ENCODE measurements around the gene FGD6. TPM values are rescaled to one million over a fixed set of nuclear protein-coding genes. Genes with fewer than 3 reads are reported as not detected.

FGD6 gene
- total and polyA plus RNA-seq, 2 of the 4 experiments (the other 2 are of a cell fraction) = 2.6 to 9.5 TPM

DNA sequence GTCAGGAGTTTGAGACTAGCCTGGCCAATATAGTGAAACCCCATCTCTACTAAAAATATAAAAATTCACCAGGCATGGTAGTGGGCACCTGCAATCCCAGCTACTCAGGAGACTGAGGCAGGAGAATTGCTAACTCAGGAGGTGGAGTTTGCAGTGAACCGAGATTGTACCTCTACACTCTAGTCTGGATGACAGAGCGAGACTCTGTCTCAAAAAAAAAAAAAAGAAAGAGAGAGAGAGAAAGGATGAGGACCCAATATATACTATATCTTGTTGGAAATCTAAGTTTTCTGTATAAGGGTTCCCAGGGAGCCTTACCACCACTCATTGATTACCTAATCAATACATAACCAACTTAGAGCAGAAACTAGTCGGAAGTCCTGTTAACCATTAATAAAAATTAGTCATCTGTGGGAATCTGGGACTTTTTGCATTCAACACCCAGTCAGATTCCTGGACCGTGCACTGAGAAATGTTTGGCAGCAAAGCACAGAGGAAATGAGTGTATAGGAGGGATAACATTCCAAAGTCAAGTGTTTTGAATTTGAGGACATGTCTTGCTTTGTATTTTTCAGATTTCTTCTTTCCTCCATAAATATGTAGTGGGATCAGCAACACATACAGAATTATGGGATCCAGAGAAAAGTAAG is 99.0 kb downstream of the FGD6 start:
- WGBS, 2 experiments (ENCODE audit: extremely low coverage in 2 of 2, insufficient read length in 1 of 2) = no CpG with 5 or more reads among the region's 4 CpGs
- Histone ChIP-seq H3K4me1 (ENCODE audit: control insufficient read depth, insufficient read depth, low read length) (peaks cover 15% of the 10 kb centered on the region), H3K23ac (ENCODE audit: low read depth, low read length) (peak overlapping the region; percentile 29; the same call in 1 of the 2 replicates), H3K14ac (replicated peaks; ENCODE audit: low read depth, low read length) (no peak overlapping the region), H2BK20ac (ENCODE audit: low read depth, low read length) (peak overlapping the region; percentile 63; the same call in 1 of the 2 replicates), H2AFZ (replicated peaks; ENCODE audit: low read length, poor library complexity) (no peak overlapping the region), H3K4me2 (ENCODE audit: low read depth, low read length) (peak overlapping the region; percentile 51), H4K8ac (ENCODE audit: low read depth in 2 of 2, low read length in 2 of 2) (peak overlapping the region in 1 of 2 experiments; percentile 74; a peak in 2 of 4 replicates), H3K79me1 (ENCODE audit: low read depth in 1 of 2, low read length in 2 of 2) (no peaks in the 10 kb centered on the region; a peak in 1 of 4 replicates), H2BK5ac (ENCODE audit: low read depth, low read length, poor library complexity, severe bottlenecking) (peak overlapping the region; percentile 91), H3K9ac (ENCODE audit: low read depth, low read length) (no peak overlapping the region), H3K9me3 (ENCODE audit: control insufficient read depth, insufficient read depth, low read length) (no peaks in the 10 kb centered on the region), H4K91ac (ENCODE audit: insufficient read depth, low read depth, low read length) (peak overlapping the region; percentile 45; the same call in 1 of the 2 replicates), H3K36me3 (ENCODE audit: control insufficient read depth, insufficient read depth, low read length) (no peaks in the 10 kb centered on the region), H2BK15ac (ENCODE audit: low read depth, low read length) (no peak overlapping the region), H3K18ac (ENCODE audit: low read depth, low read length) (peak overlapping the region; percentile 94; the same call in 1 of the 2 replicates), H4K5ac (ENCODE audit: low read depth, low read length) (peak overlapping the region; percentile 36; the same call in 1 of the 2 replicates), H3K9me1 (ENCODE audit: insufficient read depth, low read length) (no peaks in the 10 kb centered on the region), H2AK9ac (replicated peaks; ENCODE audit: low read depth, low read length, poor library complexity) (peak overlapping the region; percentile 37), H4K20me1 (ENCODE audit: insufficient read depth, low read length) (no peaks in the 10 kb centered on the region), H3K56ac (ENCODE audit: extremely low read depth, insufficient read depth, low read length) (no peak overlapping the region), H3K27me3 (ENCODE audit: control insufficient read depth, insufficient read depth, low read length) (no peaks in the 10 kb centered on the region), H2AK5ac (ENCODE audit: low read depth, low read length) (no peak overlapping the region; the same call in 1 of the 2 replicates), H3K4me3 (ENCODE audit: insufficient read depth, low read depth, low read length) (no peak overlapping the region), H2BK120ac (ENCODE audit: low read depth, low read length) (peak overlapping the region; percentile 79; the same call in 1 of the 2 replicates), H3K4ac (ENCODE audit: low read depth, low read length) (peak overlapping the region; percentile 56), H3K27ac (ENCODE audit: insufficient read depth, low read length) (peak overlapping the region; percentile 80; the same call in 1 of the 2 replicates)
- DNase-seq (peak; percentile 89), ATAC-seq (ENCODE audit: low read depth) (peak; percentile 80)
- in situ Hi-C loops (cut with MboI; ENCODE audit: low sequenced_read_pairs) (loop anchor here (5.0 kb wide), 1 partner anchor 219 kb away; no protein-coding TSS in a partner anchor), dilution Hi-C loops (cut with HindIII; ENCODE audit: low sequenced_read_pairs, unreplicated experiment) (no loop called here), intact Hi-C loops (cut with micrococcal nuclease) (loop anchor here (2.0 to 5.0 kb wide), 2 partner anchors 354 to 417 kb away; partner anchors contain the start of gene METAP2)
- no peak for TF ChIP-seq MAFK (IDR thresholded peaks at IDR 0.05; ENCODE audit: low read depth, low read length)
- no peak for TF ChIP-seq NFE2L2 (IDR thresholded peaks at IDR 0.05; ENCODE audit: low read depth, low read length)
- TF ChIP-seq, protein P1, sequence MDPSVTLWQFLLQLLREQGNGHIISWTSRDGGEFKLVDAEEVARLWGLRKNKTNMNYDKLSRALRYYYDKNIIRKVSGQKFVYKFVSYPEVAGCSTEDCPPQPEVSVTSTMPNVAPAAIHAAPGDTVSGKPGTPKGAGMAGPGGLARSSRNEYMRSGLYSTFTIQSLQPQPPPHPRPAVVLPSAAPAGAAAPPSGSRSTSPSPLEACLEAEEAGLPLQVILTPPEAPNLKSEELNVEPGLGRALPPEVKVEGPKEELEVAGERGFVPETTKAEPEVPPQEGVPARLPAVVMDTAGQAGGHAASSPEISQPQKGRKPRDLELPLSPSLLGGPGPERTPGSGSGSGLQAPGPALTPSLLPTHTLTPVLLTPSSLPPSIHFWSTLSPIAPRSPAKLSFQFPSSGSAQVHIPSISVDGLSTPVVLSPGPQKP (IDR thresholded peaks at IDR 0.05; ENCODE audit: borderline replicate concordance, low read depth, low read length) = no peak
- no peak for TF ChIP-seq CEBPB (IDR thresholded peaks at IDR 0.05; ENCODE audit: low read depth, low read length)
- no peak for TF ChIP-seq CHD1 (IDR thresholded peaks at IDR 0.05; ENCODE audit: low read depth, low read length)
- no peak for TF ChIP-seq MXI1 (IDR thresholded peaks at IDR 0.05; ENCODE audit: borderline replicate concordance, low read depth, low read length)
- peak; percentile 74 for TF ChIP-seq BHLHE40 (IDR thresholded peaks at IDR 0.05; ENCODE audit: low read depth, low read length)
- no peak for TF ChIP-seq MAZ (IDR thresholded peaks at IDR 0.05; ENCODE audit: borderline replicate concordance, low read depth, low read length)
- peak; percentile 6; the same call in 1 of the 2 replicates for TF ChIP-seq SMC3 (IDR thresholded peaks at IDR 0.05; ENCODE audit: low read depth, low read length)
- no peak for TF ChIP-seq RFX5 (IDR thresholded peaks at IDR 0.05; ENCODE audit: low read depth, low read length)
- CTCF ChIA-PET = interaction anchor here (1.2 to 2.2 kb wide), 3 partner anchors 99 to 420 kb away, joined by 3 to 14 read pairs (median 12); partner anchors contain the start of genes FGD6 and VEZT
- no TSS peak for BruUV-seq (replicated peaks)
- POLR2A ChIA-PET (ENCODE audit: unreplicated experiment) = no interaction called here

Data from IMR-90 (cell line).